OCI-LY1 (cell line): ENCODE results near the gene MRPL48.

Experiments
- H2AFZ ChIP-seq: fragments of 200-600 bp; sonication (generic), shearing (Covaris generic); 2 replicates; pipeline ENCODE4 v1.6.0; 2014; ENCODE audit warnings: antibody characterized with exemption, mild to moderate bottlenecking, low read length
- H3F3A ChIP-seq: fragments of 200-600 bp; sonication (generic), shearing (Covaris generic); 2 replicates; pipeline ENCODE4 v1.6.0; 2014; ENCODE audit warnings: mild to moderate bottlenecking, antibody characterized with exemption, low read length, moderate library complexity; ENCODE audit not compliant: insufficient read depth
- H3K27ac ChIP-seq: fragments of 200-600 bp; sonication (generic); 2 replicates; pipeline ENCODE4 v1.5.1; 2014; ENCODE audit warnings: low read length, mixed run types, mild to moderate bottlenecking, low read depth; ENCODE audit not compliant: poor library complexity, severe bottlenecking
- H3K27me3 ChIP-seq: fragments of 200-600 bp; sonication (generic); 2 replicates; pipeline ENCODE4 v1.6.0; 2014; ENCODE audit warnings: antibody characterized with exemption, mild to moderate bottlenecking, low read length, moderate library complexity; ENCODE audit not compliant: insufficient read depth
- H3K36me3 ChIP-seq: fragments of 200-600 bp; sonication (generic); 2 replicates; pipeline ENCODE4 v1.6.1; 2014; ENCODE audit warnings: mild to moderate bottlenecking, antibody characterized with exemption, low read length, moderate library complexity, mixed read lengths; ENCODE audit not compliant: insufficient read depth
- H3K4me1 ChIP-seq: fragments of 200-600 bp; sonication (generic); 2 replicates; pipeline ENCODE4 v1.5.1; 2014; ENCODE audit warnings: mild to moderate bottlenecking, low read length, moderate library complexity; ENCODE audit not compliant: insufficient read depth, severe bottlenecking
- H3K4me2 ChIP-seq: fragments of 200-600 bp; sonication (generic), shearing (Covaris generic); 2 replicates; pipeline ENCODE4 v1.6.1; 2014; ENCODE audit warnings: low read length
- H3K4me3 ChIP-seq: fragments of 200-600 bp; sonication (generic); 2 replicates; pipeline ENCODE4 v1.5.1; 2014; ENCODE audit warnings: low read length, low read depth, mild to moderate bottlenecking, mixed read lengths; ENCODE audit not compliant: poor library complexity, severe bottlenecking
- H3K79me2 ChIP-seq: fragments of 200-600 bp; shearing (Covaris generic); 2 replicates; pipeline ENCODE4 v1.6.1; 2016; ENCODE audit warnings: mixed run types, low read length, mixed read lengths; ENCODE audit not compliant: insufficient read depth
- H3K9ac ChIP-seq: fragments of 200-600 bp; sonication (generic), shearing (Covaris generic); 2 replicates; pipeline ENCODE4 v1.6.1; 2014; ENCODE audit warnings: mild to moderate bottlenecking, low read length, mixed read lengths
- H3K9me2 ChIP-seq: fragments of 200-600 bp; sonication (generic), shearing (Covaris generic); 2 replicates; pipeline ENCODE4 v1.6.1; 2014; ENCODE audit warnings: low read depth, mild to moderate bottlenecking, low read length, mixed read lengths
- H3K9me3 ChIP-seq: fragments of 200-600 bp; shearing (Covaris generic); 2 replicates; pipeline ENCODE4 v1.6.1; 2014; ENCODE audit warnings: low read length, mixed read lengths
- H4K20me1 ChIP-seq: fragments of 200-600 bp; sonication (generic), shearing (Covaris generic); 2 replicates; pipeline ENCODE4 v1.6.0; 2016; ENCODE audit warnings: mild to moderate bottlenecking, low read length; ENCODE audit not compliant: insufficient read depth
- CTCF ChIP-seq: fragments of 200-600 bp; sonication (generic), shearing (Covaris generic); IDR thresholded peaks from 2 replicates; pipeline ENCODE4 v1.5.1; 2017; ENCODE audit warnings: mild to moderate bottlenecking, antibody characterized with exemption, low read length, moderate library complexity, mixed read lengths
- EZH2 ChIP-seq: fragments of 200-600 bp; sonication (generic), shearing (Covaris generic); IDR thresholded peaks from 2 replicates; pipeline ENCODE4 v1.8.0; 2017; ENCODE audit warnings: borderline replicate concordance, mixed run types, mild to moderate bottlenecking, antibody characterized with exemption, low read length, moderate library complexity, mixed read lengths

MRPL48 gene

GRCh38 chr11:73818846-73819245, 31.2 kb downstream of the MRPL48 start:
- Histone ChIP-seq H3K36me3 (0 out of 2 replicates have a peak, but pooled peaks cover 5% of the 10 kb centered on the region), H3K27me3 (no peaks in the 10 kb centered on the region), H3K79me2 (0 out of 2 replicates have a peak, but pooled peaks cover 4% of the 10 kb centered on the region), H3K4me3 (no peak overlapping the region), H2AFZ (no peak overlapping the region), H3K9me2 (no peaks in the 10 kb centered on the region), H3K4me2 (no peak overlapping the region), H4K20me1 (no peaks in the 10 kb centered on the region), H3K4me1 (no peaks in the 10 kb centered on the region), H3F3A (no peaks in the 10 kb centered on the region), H3K9ac (no peak overlapping the region), H3K27ac (no peak overlapping the region), H3K9me3 (no peaks in the 10 kb centered on the region)
- no peak for TF ChIP-seq EZH2
- no peak for TF ChIP-seq CTCF

GRCh38 chr11:73830261-73830660, 42.6 kb downstream of the MRPL48 start:
- no peaks in the 10 kb centered on the region for H3F3A ChIP-seq
- H3K9ac ChIP-seq: no peak overlapping the region
- H3K4me2 ChIP-seq: no peak overlapping the region
- no peak overlapping the region for H2AFZ ChIP-seq
- no peaks in the 10 kb centered on the region for H4K20me1 ChIP-seq
- no peaks in the 10 kb centered on the region for H3K27me3 ChIP-seq
- H3K9me2 ChIP-seq: no peaks in the 10 kb centered on the region
- H3K9me3 ChIP-seq: no peaks in the 10 kb centered on the region
- no peaks in the 10 kb centered on the region for H3K79me2 ChIP-seq
- TF ChIP-seq EZH2 (no peak), CTCF (no peak)
- no peak overlapping the region for H3K27ac ChIP-seq
- peaks cover 38% of the 10 kb centered on the region for H3K36me3 ChIP-seq
- H3K4me3 ChIP-seq: no peak overlapping the region
- H3K4me1 ChIP-seq: no peaks in the 10 kb centered on the region

- no peak for TF ChIP-seq EZH2
- TF ChIP-seq CTCF: no peak
- Histone ChIP-seq H4K20me1 (no peaks in the 10 kb centered on the region), H3K36me3 (peaks cover 17% of the 10 kb centered on the region), H2AFZ (no peak overlapping the region), H3K9ac (no peak overlapping the region), H3K4me2 (no peak overlapping the region), H3K27me3 (no peaks in the 10 kb centered on the region), H3K9me2 (no peaks in the 10 kb centered on the region), H3F3A (no peaks in the 10 kb centered on the region), H3K9me3 (no peaks in the 10 kb centered on the region), H3K27ac (no peak overlapping the region), H3K4me3 (no peak overlapping the region), H3K4me1 (no peaks in the 10 kb centered on the region), H3K79me2 (no peaks in the 10 kb centered on the region)
Measured at GRCh38 chr11:73833067-73833466, 45.4 kb downstream of the MRPL48 start.
